Stomach (tissue), 4 donors: ENCODE measurements around the gene GLRA1.

Experiments used
- CTCF ChIP-seq, 7 experiments: fragments of 450-650 bp in 4 of 7; fragments of 200-600 bp in 3 of 7; sonication (generic) in 3 of 7; IDR thresholded peaks; one replicate each; pipeline ENCODE4 v1.5.1; 2016 to 2019; ENCODE audit warnings: antibody characterized with exemption in 7 of 7, control low read depth in 2 of 7, mild to moderate bottlenecking in 1 of 7
- EP300 ChIP-seq: sonication (generic); formaldehyde crosslinking; IDR thresholded peaks from one replicate; pipeline ENCODE4 v1.6.1; 2017; ENCODE audit warnings: antibody characterized with exemption
- POLR2A ChIP-seq, 4 donors: fragments of 450-650 bp; IDR thresholded peaks; one replicate each; pipeline ENCODE4 v1.6.1; 2016; ENCODE audit warnings: antibody characterized with exemption in 4 of 4, control low read depth in 2 of 4, mild to moderate bottlenecking in 1 of 4, moderate library complexity in 1 of 4
- POLR2AphosphoS5 ChIP-seq, 3 donors: sonication (generic); formaldehyde crosslinking; IDR thresholded peaks; one replicate each; pipeline ENCODE4 v1.6.1; 2016; ENCODE audit warnings: antibody characterized with exemption in 3 of 3

GRCh38 chr5:151949113-151949512 is 24.5 kb upstream of the GLRA1 start:
- TF ChIP-seq CTCF (IDR thresholded peaks at IDR 0.05) = no peak
- no peak for TF ChIP-seq POLR2AphosphoS5 (IDR thresholded peaks at IDR 0.05)
- TF ChIP-seq POLR2A (IDR thresholded peaks at IDR 0.05) = no peak
- TF ChIP-seq EP300 = no peak
